ENCODE measurements around the gene FAM168B.

DNA sequence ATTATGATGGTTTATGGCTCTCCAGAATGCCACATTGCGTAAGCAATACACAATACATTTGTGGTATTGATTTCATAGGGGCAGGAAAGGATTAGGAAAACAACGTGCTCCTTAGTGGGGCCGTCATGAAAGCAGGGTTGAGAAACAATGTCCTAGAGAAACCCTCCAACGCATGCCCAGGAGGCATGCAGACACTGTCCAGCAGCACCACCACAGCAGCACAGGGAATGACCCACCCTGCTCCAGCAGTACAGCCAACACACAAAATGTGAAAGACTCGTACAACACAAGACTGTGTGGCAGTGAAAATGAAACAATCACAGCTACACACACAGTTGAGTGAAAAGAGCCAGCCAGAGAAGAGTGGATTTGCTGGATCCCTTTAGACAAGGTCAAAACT lies 66.3 kb downstream of the FAM168B start:
- TF ChIP-seq, protein P1, sequence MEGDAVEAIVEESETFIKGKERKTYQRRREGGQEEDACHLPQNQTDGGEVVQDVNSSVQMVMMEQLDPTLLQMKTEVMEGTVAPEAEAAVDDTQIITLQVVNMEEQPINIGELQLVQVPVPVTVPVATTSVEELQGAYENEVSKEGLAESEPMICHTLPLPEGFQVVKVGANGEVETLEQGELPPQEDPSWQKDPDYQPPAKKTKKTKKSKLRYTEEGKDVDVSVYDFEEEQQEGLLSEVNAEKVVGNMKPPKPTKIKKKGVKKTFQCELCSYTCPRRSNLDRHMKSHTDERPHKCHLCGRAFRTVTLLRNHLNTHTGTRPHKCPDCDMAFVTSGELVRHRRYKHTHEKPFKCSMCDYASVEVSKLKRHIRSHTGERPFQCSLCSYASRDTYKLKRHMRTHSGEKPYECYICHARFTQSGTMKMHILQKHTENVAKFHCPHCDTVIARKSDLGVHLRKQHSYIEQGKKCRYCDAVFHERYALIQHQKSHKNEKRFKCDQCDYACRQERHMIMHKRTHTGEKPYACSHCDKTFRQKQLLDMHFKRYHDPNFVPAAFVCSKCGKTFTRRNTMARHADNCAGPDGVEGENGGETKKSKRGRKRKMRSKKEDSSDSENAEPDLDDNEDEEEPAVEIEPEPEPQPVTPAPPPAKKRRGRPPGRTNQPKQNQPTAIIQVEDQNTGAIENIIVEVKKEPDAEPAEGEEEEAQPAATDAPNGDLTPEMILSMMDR (IDR thresholded peaks at IDR 0.05), result no peak
- no peak for TF ChIP-seq POLR2A (IDR thresholded peaks at IDR 0.05)
